Bronchial epithelial cell (primary cell): ENCODE measurements around the gene HDAC4. TPM values are rescaled to one million over a fixed set of nuclear protein-coding genes. Genes with fewer than 3 reads are reported as not detected.

Experiments
- DNase-seq: peaks from one replicate; pipeline ENCODE4 v3.0.0-alpha.2; 2010; ENCODE audit warnings: low read depth
- FAIRE-seq: peaks from 2 replicates; lab custom pipeline; 2011; peaks lifted over from hg19 to GRCh38; lab: Jason Lieb, UNC
- H3K27me3 ChIP-seq: 2 replicates; pipeline ENCODE4 v1.5.1; 2011; ENCODE audit warnings: low read length; ENCODE audit not compliant: control insufficient read depth, insufficient read depth
- H3K36me3 ChIP-seq: 2 replicates; pipeline ENCODE4 v1.5.1; 2011; ENCODE audit warnings: low read length; ENCODE audit not compliant: control insufficient read depth, insufficient read depth
- H3K4me3 ChIP-seq: 2 replicates; pipeline ENCODE4 v1.5.1; 2011; ENCODE audit warnings: mild to moderate bottlenecking, low read depth, low read length, control low read depth
- total RNA-seq: library from RNA; depleted of rRNA; stranded (reverse); fragments of >200 nt; gene quantifications from 2 replicates; pipeline ENCODE4 v1.2.1, GENCODE V29; 2014
- TF ChIP-seq, protein P1 (sequence below): IDR thresholded peaks from 2 replicates; pipeline ENCODE4 v1.5.1; 2011; ENCODE audit warnings: mild to moderate bottlenecking, moderate library complexity, low read length, control low read depth, inconsistent platforms; ENCODE audit not compliant: insufficient read depth, severe bottlenecking

Gene HDAC4
- total RNA-seq, 1 donor from 2014 or later: 5.3 TPM

DNA sequence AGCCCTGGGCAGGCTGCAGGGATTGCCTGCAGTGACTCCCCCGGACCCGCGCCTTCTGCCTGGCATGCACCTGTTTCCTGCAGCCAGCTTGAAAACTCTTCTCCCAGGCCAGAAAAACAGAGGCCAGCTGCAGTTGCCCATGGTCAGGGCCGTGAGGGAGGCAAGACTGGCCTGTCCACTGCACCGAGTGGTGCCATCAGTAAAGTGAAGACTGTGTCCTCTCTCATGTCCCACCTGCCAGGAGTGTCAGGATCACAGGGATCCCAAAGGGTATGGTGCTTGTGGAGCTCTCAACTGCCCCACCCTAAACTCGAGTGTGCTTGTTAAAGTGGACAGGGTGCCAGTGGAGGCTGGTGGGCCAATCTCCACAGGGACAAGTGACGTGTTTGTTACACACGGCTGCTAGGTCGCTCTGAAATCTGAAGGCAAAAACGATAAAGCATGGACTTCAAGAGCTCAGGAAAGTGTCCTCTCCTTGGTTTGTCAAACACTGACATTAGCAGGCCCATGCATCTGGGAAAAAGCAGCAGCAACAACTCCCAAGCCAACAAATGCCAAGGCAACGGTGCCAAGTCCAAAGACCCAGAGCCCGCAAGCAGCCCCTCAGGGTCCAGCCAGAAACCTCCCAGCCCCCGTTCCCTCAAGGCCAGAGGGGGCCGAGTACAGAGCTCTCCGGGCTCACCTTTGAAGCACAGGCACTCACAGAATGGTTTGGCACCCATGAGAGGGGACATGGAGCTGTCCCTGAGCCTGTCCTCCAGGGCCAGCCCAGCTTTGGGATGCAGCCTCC is 213.2 kb downstream of the HDAC4 start:
- TF ChIP-seq, protein P1, sequence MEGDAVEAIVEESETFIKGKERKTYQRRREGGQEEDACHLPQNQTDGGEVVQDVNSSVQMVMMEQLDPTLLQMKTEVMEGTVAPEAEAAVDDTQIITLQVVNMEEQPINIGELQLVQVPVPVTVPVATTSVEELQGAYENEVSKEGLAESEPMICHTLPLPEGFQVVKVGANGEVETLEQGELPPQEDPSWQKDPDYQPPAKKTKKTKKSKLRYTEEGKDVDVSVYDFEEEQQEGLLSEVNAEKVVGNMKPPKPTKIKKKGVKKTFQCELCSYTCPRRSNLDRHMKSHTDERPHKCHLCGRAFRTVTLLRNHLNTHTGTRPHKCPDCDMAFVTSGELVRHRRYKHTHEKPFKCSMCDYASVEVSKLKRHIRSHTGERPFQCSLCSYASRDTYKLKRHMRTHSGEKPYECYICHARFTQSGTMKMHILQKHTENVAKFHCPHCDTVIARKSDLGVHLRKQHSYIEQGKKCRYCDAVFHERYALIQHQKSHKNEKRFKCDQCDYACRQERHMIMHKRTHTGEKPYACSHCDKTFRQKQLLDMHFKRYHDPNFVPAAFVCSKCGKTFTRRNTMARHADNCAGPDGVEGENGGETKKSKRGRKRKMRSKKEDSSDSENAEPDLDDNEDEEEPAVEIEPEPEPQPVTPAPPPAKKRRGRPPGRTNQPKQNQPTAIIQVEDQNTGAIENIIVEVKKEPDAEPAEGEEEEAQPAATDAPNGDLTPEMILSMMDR: no peak
- DNase-seq (no peak), FAIRE-seq (no peak)
- no peak overlapping the region for H3K4me3 ChIP-seq
- H3K27me3 ChIP-seq: no peaks in the 10 kb centered on the region
- peaks cover 2% of the 10 kb centered on the region for H3K36me3 ChIP-seq

DNA sequence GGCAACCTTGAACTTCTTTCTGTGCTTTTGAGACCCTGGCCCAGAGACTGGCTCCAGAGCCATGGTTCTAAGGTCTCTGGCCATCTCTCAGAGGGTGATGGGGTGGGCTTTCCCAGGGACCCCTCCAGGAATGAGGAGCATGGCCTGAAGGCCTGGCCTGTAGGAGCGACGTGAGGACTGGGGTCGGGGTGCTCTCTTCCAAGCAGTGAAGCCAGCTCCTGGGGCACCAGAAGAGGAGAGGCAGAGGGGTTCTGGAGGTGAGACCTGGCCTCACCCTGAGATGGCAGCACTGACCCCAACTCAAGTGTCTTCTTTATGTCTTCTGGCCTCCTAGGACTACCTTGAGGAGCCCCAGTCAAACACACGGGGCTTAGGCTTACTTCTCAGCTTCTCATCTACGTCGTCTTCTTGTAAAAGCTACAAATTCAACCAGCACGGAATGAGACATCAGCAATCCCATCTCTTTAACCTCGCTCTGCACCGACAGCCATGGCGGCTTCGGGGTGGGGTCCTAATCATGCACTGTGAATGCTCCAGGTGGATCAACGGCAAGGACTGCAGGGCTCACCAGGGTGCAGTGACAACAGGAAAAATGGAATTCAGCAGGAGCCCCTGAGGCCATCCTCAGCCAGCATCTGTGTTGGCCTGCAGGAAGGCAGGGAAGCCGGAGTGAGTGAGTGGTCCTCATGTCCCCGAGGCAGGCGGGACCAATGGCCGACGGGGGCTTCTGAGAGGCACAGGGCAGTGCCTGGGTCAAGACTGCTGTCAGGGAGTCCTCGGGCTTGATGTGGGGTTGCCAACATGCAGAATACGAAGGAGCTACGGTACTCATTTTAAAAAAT is 214.1 kb downstream of the HDAC4 start:
- DNase-seq: no peak
- H3K27me3 ChIP-seq: no peaks in the 10 kb centered on the region
- peaks cover 2% of the 10 kb centered on the region for H3K36me3 ChIP-seq
- TF ChIP-seq, protein P1: no peak
- FAIRE-seq: no peak
- H3K4me3 ChIP-seq: no peak overlapping the region

DNA sequence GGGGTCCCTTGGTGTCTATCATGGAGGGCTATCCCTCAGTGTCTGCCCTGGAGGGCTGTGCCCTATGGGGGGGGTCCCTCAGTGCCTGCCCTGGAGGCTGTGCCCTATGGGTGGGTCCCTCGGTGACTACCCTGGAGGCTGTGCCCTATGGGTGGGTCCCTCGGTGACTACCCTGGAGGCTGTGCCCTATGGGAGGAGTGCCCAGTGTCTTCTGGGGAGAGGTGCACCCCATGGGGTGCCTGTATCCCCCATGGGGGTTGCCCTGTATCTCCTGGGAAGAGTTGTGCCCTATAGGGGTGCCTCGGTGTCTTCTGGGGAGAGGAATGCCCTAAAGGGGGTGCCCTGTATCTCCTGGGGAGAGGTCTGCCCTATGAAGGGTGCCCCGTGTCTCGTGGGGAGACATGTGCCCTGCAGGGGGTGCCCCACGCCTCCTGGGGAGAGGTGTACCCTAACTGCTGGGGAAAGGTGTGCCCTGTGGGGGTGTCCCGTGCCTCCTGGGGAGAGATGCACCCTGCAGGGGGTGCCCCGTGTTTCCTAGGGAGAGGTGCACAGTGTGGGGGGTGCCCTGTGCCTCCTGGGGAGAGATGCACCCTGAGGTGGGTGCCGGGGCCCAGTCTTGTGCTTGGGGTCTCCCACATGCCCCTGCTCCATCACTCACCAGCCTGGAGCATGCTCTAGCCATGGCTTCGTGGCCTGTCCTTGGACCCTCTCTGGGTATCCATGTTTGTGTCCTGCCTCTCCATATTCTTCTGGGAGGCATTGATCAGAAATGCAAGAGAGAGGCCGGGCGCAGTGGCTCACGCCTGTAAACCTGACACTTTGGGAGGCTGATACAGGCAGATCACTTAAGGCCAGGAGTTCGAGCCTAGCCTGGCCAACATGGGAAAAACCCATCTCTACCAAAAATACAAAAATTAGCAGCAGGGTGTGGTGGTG is 215.6 kb downstream of the HDAC4 start:
- TF ChIP-seq, protein P1: no peak
- no peak for DNase-seq
- Histone ChIP-seq H3K36me3 (peaks cover 2% of the 10 kb centered on the region), H3K4me3 (no peak overlapping the region), H3K27me3 (no peaks in the 10 kb centered on the region)
- no peak for FAIRE-seq

DNA sequence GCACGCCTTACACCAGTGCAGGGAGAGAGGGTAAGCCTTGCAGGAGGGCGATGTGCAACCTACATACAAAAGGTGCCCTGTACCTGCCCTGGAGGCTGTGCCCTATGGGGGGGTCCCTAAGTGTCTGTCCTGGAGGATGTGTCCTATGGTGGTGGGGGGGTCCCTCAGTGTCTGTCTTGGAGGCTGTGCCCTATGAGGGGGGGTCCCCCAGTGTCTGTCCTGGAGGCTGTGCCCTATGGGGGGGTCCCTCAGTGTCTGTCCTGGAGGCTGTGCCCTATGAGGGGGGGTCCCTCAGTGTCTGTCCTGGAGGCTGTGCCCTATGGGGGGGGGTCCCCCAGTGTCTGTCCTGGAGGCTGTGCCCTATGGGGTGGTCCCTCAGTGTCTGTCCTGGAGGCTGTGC is 216.6 kb downstream of the HDAC4 start:
- DNase-seq (no peak), FAIRE-seq (no peak)
- H3K4me3 ChIP-seq: no peak overlapping the region
- TF ChIP-seq, protein P1: no peak
- no peaks in the 10 kb centered on the region for H3K27me3 ChIP-seq
- peaks cover 2% of the 10 kb centered on the region for H3K36me3 ChIP-seq

DNA sequence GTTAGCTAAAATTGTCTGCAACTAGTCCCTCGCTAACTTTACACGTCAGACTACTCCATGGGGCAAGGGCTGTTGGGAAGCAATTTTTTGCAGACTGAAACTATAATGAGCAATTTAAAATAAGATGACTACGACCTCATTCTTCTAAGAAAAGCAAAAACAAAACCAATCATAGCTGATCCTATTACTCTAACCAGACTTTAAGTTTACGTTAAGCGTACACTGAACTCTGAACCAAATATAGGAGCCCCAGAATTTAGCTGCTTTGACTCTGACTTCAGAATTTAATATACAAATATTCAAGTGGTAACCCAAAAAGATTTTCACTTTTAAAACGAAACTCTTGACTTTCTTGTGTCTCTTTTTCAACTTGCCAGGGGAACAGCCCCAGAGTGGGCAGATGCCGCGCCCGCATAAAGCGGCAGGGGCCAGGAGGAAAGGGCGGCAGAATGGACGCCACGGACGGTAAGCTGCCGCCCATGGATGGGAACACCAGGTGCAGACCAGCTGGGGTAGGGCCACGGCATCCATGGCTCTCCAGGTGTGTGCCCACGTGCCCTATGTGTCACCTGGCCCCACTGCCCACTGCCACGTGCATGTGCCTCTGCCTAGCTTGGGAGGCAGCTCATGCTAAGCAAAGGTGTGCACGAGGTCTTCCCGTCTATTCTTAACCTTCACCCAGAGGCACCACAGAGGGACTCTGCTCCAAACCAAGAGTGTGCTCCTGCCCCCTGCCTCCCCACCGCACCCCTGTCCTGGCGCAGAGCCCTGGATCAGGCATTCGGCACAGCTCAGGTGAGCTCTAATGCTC is 217.6 kb downstream of the HDAC4 start:
- DNase-seq (no peak), FAIRE-seq (no peak)
- Histone ChIP-seq H3K36me3 (no peaks in the 10 kb centered on the region), H3K27me3 (no peaks in the 10 kb centered on the region), H3K4me3 (no peak overlapping the region)
- TF ChIP-seq, protein P1: no peak
